HFF-Myc (cell line): Measurements from ENCODE around the gene FBN1.

Experiments used
- DNase-seq: peaks from one replicate; pipeline ENCODE4 v3.0.0-alpha.2; 2011; ENCODE audit warnings: low read depth; ENCODE audit errors: extremely low read depth
- H3K4me3 ChIP-seq: replicated peaks from 2 replicates; pipeline ENCODE4 v1.5.1; 2011; ENCODE audit warnings: low read depth, mild to moderate bottlenecking, control low read depth, low read length
- CTCF ChIP-seq: IDR thresholded peaks from 2 replicates; pipeline ENCODE4 v1.5.1; 2012; ENCODE audit warnings: mild to moderate bottlenecking, low read depth, low read length, control low read depth; ENCODE audit errors: missing control alignments

The FBN1 gene

GRCh38 chr15:48374472-48374871 lies 271.0 kb downstream of the FBN1 start:
- no peak overlapping the region for H3K4me3 ChIP-seq
- TF ChIP-seq CTCF: no peak
- DNase-seq: no peak

GRCh38 chr15:48373821-48374451 lies 271.6 kb downstream of the FBN1 start:
- no peak overlapping the region for H3K4me3 ChIP-seq
- no peak for DNase-seq
- no peak for TF ChIP-seq CTCF

GRCh38 chr15:48371961-48372360 lies 273.5 kb downstream of the FBN1 start:
- DNase-seq: no peak
- H3K4me3 ChIP-seq: no peak overlapping the region
- TF ChIP-seq CTCF: no peak

GRCh38 chr15:48371550-48371949 lies 274.0 kb downstream of the FBN1 start:
- TF ChIP-seq CTCF: no peak
- H3K4me3 ChIP-seq: no peak overlapping the region
- no peak for DNase-seq

- no peak for DNase-seq
- TF ChIP-seq CTCF: no peak
- no peak overlapping the region for H3K4me3 ChIP-seq
These were observed 275.0 kb downstream of the FBN1 start for GRCh38 chr15:48370460-48370859.

- no peak for TF ChIP-seq CTCF
- no peak for DNase-seq
These were observed 278.0 kb downstream of the FBN1 start for GRCh38 chr15:48367483-48367882.

More at GRCh38 chr15:48367483-48367882, 278.0 kb downstream of the FBN1 start:
- no peak overlapping the region for H3K4me3 ChIP-seq
